GM12892 (cell line): ENCODE results near the gene HYOU1.

Experiments used
- POLR2A ChIP-seq: IDR thresholded peaks from 2 replicates; pipeline ENCODE4 v1.6.1; 2011; ENCODE audit warnings: low read depth, low read length, control low read depth
- POLR2AphosphoS5 ChIP-seq: IDR thresholded peaks from 2 replicates; pipeline ENCODE4 v1.6.1; 2011; ENCODE audit warnings: low read depth, low read length, control low read depth
- TAF1 ChIP-seq: IDR thresholded peaks from 2 replicates; pipeline ENCODE4 v1.6.1; 2011; ENCODE audit warnings: low read depth, mild to moderate bottlenecking, control low read depth, low read length, borderline replicate concordance

DNA sequence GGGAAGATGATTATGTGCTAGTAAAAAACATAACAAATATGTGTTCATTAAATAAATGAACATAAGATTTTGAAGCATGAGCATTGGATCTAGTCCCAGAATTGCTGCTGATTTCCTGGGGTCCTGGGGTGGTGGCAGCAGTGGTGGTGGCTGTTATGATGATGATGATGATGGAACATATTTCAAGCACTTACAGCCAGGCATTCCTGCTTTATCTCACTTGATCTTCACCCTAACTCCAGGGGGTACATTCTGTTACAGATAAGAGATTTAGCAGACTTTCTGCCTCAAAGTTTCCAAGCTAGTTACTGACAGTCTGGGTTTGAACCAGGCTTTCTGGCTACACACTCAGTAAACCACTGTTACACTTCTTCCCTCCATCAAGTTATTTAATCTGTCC, 33.3 kb downstream of the HYOU1 start:
- TF ChIP-seq POLR2A, result no peak
- no peak for TF ChIP-seq TAF1
- no peak for TF ChIP-seq POLR2AphosphoS5
